ENCODE results near the gene HHAT.
"Not testable (repeated sequence)": the region's sequence is repeated elsewhere in the genome, so short reads cannot be mapped to it uniquely, and the experiment has no call there.

The HHAT gene

GRCh38 chr1:210376836-210377372, 48.2 kb downstream of the HHAT start:
- DNase-seq (ENCODE audit: low read depth, low spot score), result no peak
- no peak overlapping the region for H3K4me3 ChIP-seq (ENCODE audit: low read length)

- H3K4me3 ChIP-seq (ENCODE audit: low read length), result no peak overlapping the region
- DNase-seq (ENCODE audit: low read depth, low spot score), result no peak
These were observed 49.1 kb downstream of the HHAT start for GRCh38 chr1:210377731-210378333.

- H3K4me3 ChIP-seq (ENCODE audit: low read length), result no peak overlapping the region
- no peak for DNase-seq (ENCODE audit: low read depth, low spot score)
These were observed 50.0 kb downstream of the HHAT start for GRCh38 chr1:210378736-210379135.

- no peak for DNase-seq (ENCODE audit: low read depth, low spot score)
- no peak overlapping the region for H3K4me3 ChIP-seq (ENCODE audit: low read length)
These were observed 53.2 kb downstream of the HHAT start for GRCh38 chr1:210381934-210382333.

GRCh38 chr1:210384625-210385024, 55.9 kb downstream of the HHAT start:
- H3K4me3 ChIP-seq (ENCODE audit: low read length), result no peak overlapping the region
- DNase-seq (ENCODE audit: low read depth, low spot score), result no peak

- DNase-seq (ENCODE audit: low read depth, low spot score), result no peak
- H3K4me3 ChIP-seq (ENCODE audit: low read length), result no peak overlapping the region
These were observed 56.5 kb downstream of the HHAT start for GRCh38 chr1:210385228-210385627.

GRCh38 chr1:210394281-210394821, 65.6 kb downstream of the HHAT start:
- H3K4me3 ChIP-seq (ENCODE audit: low read length), result no peak overlapping the region
- DNase-seq (ENCODE audit: low read depth, low spot score), result peak; percentile 28

- DNase-seq (ENCODE audit: low read depth, low spot score), result no peak
- H3K4me3 ChIP-seq (ENCODE audit: low read length), result no peak overlapping the region
These were observed 67.8 kb downstream of the HHAT start for GRCh38 chr1:210396541-210396940.

- DNase-seq (ENCODE audit: low read depth, low spot score), result no peak
- H3K4me3 ChIP-seq (ENCODE audit: low read length), result no peak overlapping the region
These were observed 68.5 kb downstream of the HHAT start for GRCh38 chr1:210397252-210397651.

- H3K4me3 ChIP-seq (ENCODE audit: low read length), result no peak overlapping the region
- no peak for DNase-seq (ENCODE audit: low read depth, low spot score)
These were observed 69.0 kb downstream of the HHAT start for GRCh38 chr1:210397681-210398080.

- no peak overlapping the region for H3K4me3 ChIP-seq (ENCODE audit: low read length)
- no peak for DNase-seq (ENCODE audit: low read depth, low spot score)
These were observed 69.8 kb downstream of the HHAT start for GRCh38 chr1:210398466-210398865.

GRCh38 chr1:210400043-210400840, 71.5 kb downstream of the HHAT start:
- no peak overlapping the region for H3K4me3 ChIP-seq (ENCODE audit: low read length)
- peak; percentile 53 for DNase-seq (ENCODE audit: low read depth, low spot score)

- DNase-seq (ENCODE audit: low read depth, low spot score), result no peak
- no peak overlapping the region for H3K4me3 ChIP-seq (ENCODE audit: low read length)
These were observed 73.9 kb downstream of the HHAT start for GRCh38 chr1:210402560-210402959.

GRCh38 chr1:210405316-210405715, 76.6 kb downstream of the HHAT start:
- no peak for DNase-seq (ENCODE audit: low read depth, low spot score)
- H3K4me3 ChIP-seq (ENCODE audit: low read length), result no peak overlapping the region

- not testable (repeated sequence) for DNase-seq (ENCODE audit: low read depth, low spot score); H3K4me3 ChIP-seq (ENCODE audit: low read length)
These were observed 77.6 kb downstream of the HHAT start for GRCh38 chr1:210406341-210406740.

GRCh38 chr1:210407207-210407886, 78.6 kb downstream of the HHAT start:
- DNase-seq (ENCODE audit: low read depth, low spot score), result peak; percentile 55
- no peak overlapping the region for H3K4me3 ChIP-seq (ENCODE audit: low read length)

GRCh38 chr1:210407887-210408252, 79.2 kb downstream of the HHAT start:
- H3K4me3 ChIP-seq (ENCODE audit: low read length), result no peak overlapping the region
- no peak for DNase-seq (ENCODE audit: low read depth, low spot score)

GRCh38 chr1:210412240-210412639, 83.5 kb downstream of the HHAT start:
- no peak overlapping the region for H3K4me3 ChIP-seq (ENCODE audit: low read length)
- no peak for DNase-seq (ENCODE audit: low read depth, low spot score)

- no peak overlapping the region for H3K4me3 ChIP-seq (ENCODE audit: low read length)
- DNase-seq (ENCODE audit: low read depth, low spot score), result no peak
These were observed 85.2 kb downstream of the HHAT start for GRCh38 chr1:210413951-210414350.
